ENCODE results near the gene ARMC6.

GRCh38 chr19:19026299-19026971 is 7.0 kb upstream of the ARMC6 start:
- TF ChIP-seq POLR2A (IDR thresholded peaks at IDR 0.05; ENCODE audit: low read depth, low read length), result no peak
- TF ChIP-seq PAX5 (IDR thresholded peaks at IDR 0.05; ENCODE audit: insufficient read depth, low read length, severe bottlenecking), result no peak
- TF ChIP-seq TAF1 (IDR thresholded peaks at IDR 0.05; ENCODE audit: low read depth, low read length), result no peak
- no peak for TF ChIP-seq POLR2AphosphoS5 (IDR thresholded peaks at IDR 0.05; ENCODE audit: low read depth, low read length)
- TF ChIP-seq POU2F2 (IDR thresholded peaks at IDR 0.05; ENCODE audit: low read depth, low read length), result no peak
- TF ChIP-seq SPI1 (IDR thresholded peaks at IDR 0.05; ENCODE audit: low read depth, low read length), result no peak

All from GM12891 (cell line).